H9 (cell line): ENCODE data around the gene RSBN1. TPM values are rescaled to one million over a fixed set of nuclear protein-coding genes. Genes with fewer than 3 reads are reported as not detected.

Experiments used
- DNase-seq: peaks from one replicate; pipeline ENCODE4 v3.0.0-alpha.2; 2017
- H2AFZ ChIP-seq: one replicate; pipeline ENCODE4 v1.6.1; 2013; ENCODE audit warnings: mild to moderate bottlenecking, low read length, control low read depth, moderate library complexity
- H2AK5ac ChIP-seq: 2 replicates; pipeline ENCODE4 v1.6.1; 2013; ENCODE audit warnings: low read length, control low read depth, mixed read lengths; ENCODE audit not compliant: insufficient read length
- H2BK120ac ChIP-seq: one replicate; pipeline ENCODE4 v1.6.1; 2013; ENCODE audit warnings: low read depth, mild to moderate bottlenecking, low read length, control low read depth, inconsistent platforms; ENCODE audit not compliant: poor library complexity, severe bottlenecking
- H2BK12ac ChIP-seq: 2 replicates; pipeline ENCODE4 v1.6.1; 2013; ENCODE audit warnings: low read length, control low read depth, mixed read lengths, low read depth; ENCODE audit not compliant: insufficient read length
- H2BK15ac ChIP-seq: 2 replicates; pipeline ENCODE4 v1.6.1; 2013; ENCODE audit warnings: low read depth, low read length, control low read depth
- H2BK20ac ChIP-seq: one replicate; pipeline ENCODE4 v1.6.1; 2013; ENCODE audit warnings: low read depth, mild to moderate bottlenecking, low read length, control low read depth, inconsistent platforms; ENCODE audit not compliant: poor library complexity, severe bottlenecking
- H2BK5ac ChIP-seq: 2 replicates; pipeline ENCODE4 v1.6.1; 2013; ENCODE audit warnings: low read length, control low read depth, mixed read lengths; ENCODE audit not compliant: insufficient read length
- H3K14ac ChIP-seq: 2 replicates; pipeline ENCODE4 v1.6.1; 2013; ENCODE audit warnings: low read length, control low read depth; ENCODE audit not compliant: insufficient read depth
- H3K18ac ChIP-seq: 2 replicates; pipeline ENCODE4 v1.6.1; 2013; ENCODE audit warnings: low read depth, mild to moderate bottlenecking, mixed read lengths, low read length, control low read depth; ENCODE audit not compliant: insufficient read length
- H3K23ac ChIP-seq: 2 replicates; pipeline ENCODE4 v1.6.1; 2013; ENCODE audit warnings: low read length, control low read depth, mixed read lengths, low read depth; ENCODE audit not compliant: insufficient read length
- H3K23me2 ChIP-seq: 2 replicates; pipeline ENCODE4 v1.6.1; 2013; ENCODE audit warnings: low read depth, mild to moderate bottlenecking, mixed read lengths, low read length, control low read depth; ENCODE audit not compliant: insufficient read length, poor library complexity, severe bottlenecking
- H3K27ac ChIP-seq: 2 replicates; pipeline ENCODE4 v1.5.1; 2013; ENCODE audit warnings: low read length, control low read depth, mixed read lengths, low read depth; ENCODE audit not compliant: insufficient read length
- H3K27me3 ChIP-seq: 2 replicates; pipeline ENCODE4 v1.6.1; 2013; ENCODE audit warnings: low read length, control low read depth, inconsistent platforms; ENCODE audit not compliant: insufficient read depth
- H3K4ac ChIP-seq: 2 replicates; pipeline ENCODE4 v1.6.1; 2013; ENCODE audit warnings: low read depth, mild to moderate bottlenecking, control low read depth, inconsistent platforms, low read length, moderate library complexity
- H3K4me1 ChIP-seq: 2 replicates; pipeline ENCODE4 v1.6.1; 2013; ENCODE audit warnings: low read length, control low read depth, inconsistent platforms; ENCODE audit not compliant: insufficient read depth
- H3K4me2 ChIP-seq: 2 replicates; pipeline ENCODE4 v1.6.1; 2013; ENCODE audit warnings: low read length, control low read depth, mixed read lengths; ENCODE audit not compliant: insufficient read length, insufficient read depth
- H3K56ac ChIP-seq: 2 replicates; pipeline ENCODE4 v1.6.1; 2013; ENCODE audit warnings: low read depth, mild to moderate bottlenecking, mixed read lengths, low read length, control low read depth; ENCODE audit not compliant: insufficient read length
- H3K79me1 ChIP-seq: 2 replicates; pipeline ENCODE4 v1.6.1; 2013; ENCODE audit warnings: low read depth, mild to moderate bottlenecking, moderate library complexity, low read length, control low read depth, inconsistent platforms; ENCODE audit not compliant: insufficient read depth, poor library complexity, severe bottlenecking
- H3K79me2 ChIP-seq: 2 replicates; pipeline ENCODE4 v1.6.1; 2013; ENCODE audit warnings: low read length, control low read depth, inconsistent platforms; ENCODE audit not compliant: insufficient read depth
- H3K9ac ChIP-seq: 2 replicates; pipeline ENCODE4 v1.6.1; 2013; ENCODE audit warnings: low read length, control low read depth, mixed read lengths; ENCODE audit not compliant: insufficient read length; ENCODE audit errors: extremely low read depth
- H3K9me3 ChIP-seq: one replicate; pipeline ENCODE4 v1.6.1; 2013; ENCODE audit warnings: low read depth, low read length, inconsistent platforms; ENCODE audit not compliant: control insufficient read depth
- H3T11ph ChIP-seq: one replicate; pipeline ENCODE4 v1.6.1; 2013; ENCODE audit warnings: mild to moderate bottlenecking, low read length, control low read depth, inconsistent platforms
- H4K20me1 ChIP-seq: one replicate; pipeline ENCODE4 v1.6.1; 2013; ENCODE audit not compliant: control insufficient read depth, insufficient read length, insufficient read depth
- H4K5ac ChIP-seq: 2 replicates; pipeline ENCODE4 v1.6.1; 2013; ENCODE audit warnings: low read depth, mild to moderate bottlenecking, mixed read lengths, low read length, control low read depth; ENCODE audit not compliant: insufficient read length
- H4K8ac ChIP-seq: replicated peaks from 2 replicates; pipeline ENCODE4 v1.6.1; 2013; ENCODE audit warnings: low read length, control low read depth, mixed read lengths, low read depth; ENCODE audit not compliant: insufficient read length
- H4K91ac ChIP-seq: 2 replicates; pipeline ENCODE4 v1.6.1; 2013; ENCODE audit warnings: low read depth, mild to moderate bottlenecking, moderate library complexity, mixed read lengths, low read length, control low read depth; ENCODE audit not compliant: insufficient read length
- H3K27ac Mint-ChIP-seq, 3 experiments: 2 replicates in 2 of 3; 3 replicates in 1 of 3; pipeline ENCODE4 v1.8.0; 2020 to 2021; ENCODE audit warnings: mixed read lengths in 3 of 3, mild to moderate bottlenecking in 1 of 3, moderate library complexity in 1 of 3
- H3K27me3 Mint-ChIP-seq: 2 replicates; pipeline ENCODE4 v1.8.0; 2021; ENCODE audit warnings: low read depth, mild to moderate bottlenecking, moderate library complexity, mixed read lengths
- H3K36me3 Mint-ChIP-seq, 3 experiments: 2 replicates in 2 of 3; 3 replicates in 1 of 3; pipeline ENCODE4 v1.8.0; 2020 to 2021; ENCODE audit warnings: low read depth in 3 of 3, mixed read lengths in 3 of 3; ENCODE audit not compliant: insufficient read depth in 1 of 3
- H3K4me1 Mint-ChIP-seq, 2 experiments: 2 replicates each; pipeline ENCODE4 v1.8.0; 2020; ENCODE audit warnings: mixed read lengths in 2 of 2
- H3K4me3 Mint-ChIP-seq, 2 experiments: 2 replicates in 1 of 2; 3 replicates in 1 of 2; pipeline ENCODE4 v1.8.0; 2020 to 2021; ENCODE audit warnings: mild to moderate bottlenecking in 2 of 2, mixed read lengths in 2 of 2, moderate library complexity in 1 of 2
- H3K9me3 Mint-ChIP-seq, 2 experiments: 2 replicates in 1 of 2; 3 replicates in 1 of 2; pipeline ENCODE4 v1.8.0; 2020; ENCODE audit warnings: mild to moderate bottlenecking in 2 of 2, mixed read lengths in 2 of 2, moderate library complexity in 1 of 2
- CTCF ChIP-seq: fragments of 200-600 bp; sonication (generic); conservative IDR thresholded peaks from 3 replicates; pipeline ENCODE4 v1.8.0; 2021; ENCODE audit warnings: antibody characterized with exemption, mild to moderate bottlenecking
- WGBS: extraction: QIAGEN DNeasy Blood & Tissue Kit; methylation state at CpG from one replicate; pipeline ENCODE4 v1.1.7; 2013; ENCODE audit warnings: missing lambda C conversion rate, low lambda C conversion rate, mixed read lengths; ENCODE audit not compliant: insufficient read length; ENCODE audit errors: extremely low coverage; 5-methylcytosine and 5-hydroxymethylcytosine counted together
- total RNA-seq: library from RNA; stranded (reverse); gene quantifications from 2 replicates; pipeline ENCODE4 v1.2.1, GENCODE V29; 2021

RSBN1 gene
- total RNA-seq, 1 experiment from 2014 or later = 11.0 TPM

GRCh38 chr1:113812661-113813135 lies 422 bp upstream of the RSBN1 start:
- Histone ChIP-seq H3K79me1 (no peaks in the 10 kb centered on the region), H4K8ac (no peak overlapping the region), H3K9ac (peak overlapping the region; percentile 36), H2BK120ac (peak overlapping the region; percentile 78), H3K27me3 (no peaks in the 10 kb centered on the region), H4K91ac (no peak overlapping the region), H3T11ph (no peak overlapping the region), H4K5ac (no peak overlapping the region), H2AK5ac (no peak overlapping the region), H3K23me2 (no peaks in the 10 kb centered on the region), H3K9me3 (no peaks in the 10 kb centered on the region), H2BK20ac (no peak overlapping the region), H2BK12ac (no peak overlapping the region), H3K18ac (no peak overlapping the region), H3K4ac (no peak overlapping the region; the same call in 1 of the 2 replicates), H3K79me2 (peaks cover 22% of the 10 kb centered on the region; the same call in 1 of the 2 replicates), H3K56ac (no peak overlapping the region), H3K4me2 (peak overlapping the region; percentile 25), H3K23ac (no peak overlapping the region), H3K14ac (no peak overlapping the region), H2BK5ac (no peak overlapping the region), H2AFZ (no peak overlapping the region), H3K27ac (peak overlapping the region; percentile 10), H4K20me1 (no peaks in the 10 kb centered on the region), H2BK15ac (no peak overlapping the region), H3K4me1 (no peaks in the 10 kb centered on the region)
- WGBS = no CpG with 5 or more reads among the region's 13 CpGs
- H3K4me1 Mint-ChIP-seq = peaks cover 13 to 22% of the 10 kb centered on the region in 2 experiments
- no peaks in the 10 kb centered on the region for H3K27me3 Mint-ChIP-seq
- H3K27ac Mint-ChIP-seq = peak overlapping the region; percentile 96 to 98 (median 97)
- H3K36me3 Mint-ChIP-seq = peaks cover 3 to 6% (median 5%) of the 10 kb centered on the region in 3 experiments
- DNase-seq = no peak
- 0 out of 5 replicates have a peak, but pooled peaks cover 0 to 3% of the 10 kb centered on the region in 2 experiments for H3K9me3 Mint-ChIP-seq
- 0 out of 3 replicates have a peak, but pooled peaks have one; percentile 10 for TF ChIP-seq CTCF
- H3K4me3 Mint-ChIP-seq = peak overlapping the region; percentile 94 to 99
